ENCODE measurements around the gene NFIX. TPM values are rescaled to one million over a fixed set of nuclear protein-coding genes. Genes with fewer than 3 reads are reported as not detected.

NFIX gene
- polyA plus RNA-seq, 1 donor (not counting 4 experiments of a cell fraction or from before 2014, with no cell fraction given), result 5.2 TPM

DNA sequence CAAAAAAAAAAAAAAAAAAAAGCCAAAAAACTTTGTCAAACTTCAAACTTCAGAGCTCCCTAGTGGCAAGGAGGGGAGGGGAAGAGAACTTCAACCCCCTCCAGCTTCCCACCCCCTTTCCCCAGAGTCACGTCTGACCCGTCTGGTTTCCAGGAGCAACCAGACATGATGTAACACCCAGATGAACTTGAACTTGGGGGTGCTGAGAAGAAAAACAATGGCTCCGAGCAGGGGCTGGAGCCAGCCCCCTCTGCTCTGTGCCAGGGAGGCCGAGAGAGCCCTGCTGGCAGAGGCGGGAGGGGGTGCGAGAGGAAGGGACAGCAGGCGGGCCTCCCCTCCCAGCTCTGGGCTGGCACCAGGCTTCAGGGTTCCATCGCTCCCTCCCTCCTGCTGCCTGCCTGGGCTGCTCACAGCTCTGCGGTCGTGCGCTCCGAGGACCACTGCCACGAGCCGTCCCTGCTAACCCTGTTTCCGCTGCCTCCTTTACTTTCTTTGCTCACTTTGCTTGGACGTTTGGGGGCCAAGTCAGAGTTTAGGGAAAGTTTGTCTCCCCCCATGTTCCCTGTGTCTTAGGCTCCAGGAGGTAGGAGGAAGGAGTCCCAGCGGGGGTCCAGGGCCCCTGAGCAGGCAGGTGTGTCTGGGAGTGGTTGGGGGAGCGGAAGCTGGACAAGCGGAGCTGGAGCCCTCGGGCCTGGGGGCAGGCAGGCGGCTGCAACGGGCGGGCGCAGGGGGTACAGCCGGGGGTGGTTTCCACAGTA is 96.3 kb downstream of the NFIX start:
- H3K27ac ChIP-seq (ENCODE audit: control insufficient read depth, insufficient read depth, low read length), result no peak overlapping the region
- H3K27me3 ChIP-seq (ENCODE audit: control insufficient read depth, extremely low read depth, insufficient read depth, low read length), result no peaks in the 10 kb centered on the region
- peaks cover 4% of the 10 kb centered on the region in 2 experiments for H3K36me3 ChIP-seq (ENCODE audit: control insufficient read depth in 2 of 2, extremely low read depth in 1 of 2, insufficient read depth in 2 of 2, low read length in 2 of 2)
- DNase-seq (ENCODE audit: low read depth, low spot score), result no peak
- no peak for TF ChIP-seq EZH2 (IDR thresholded peaks at IDR 0.05; ENCODE audit: low read length)
- no peak for TF ChIP-seq CTCF (optimal IDR thresholded peaks at IDR 0.05 in 1 of 3, IDR thresholded peaks at IDR 0.05 in 1 of 3, conservative IDR thresholded peaks at IDR 0.05 in 1 of 3; ENCODE audit: extremely low read depth in 1 of 3, insufficient read depth in 2 of 3, low read length in 3 of 3)
- H3K4me2 ChIP-seq (ENCODE audit: control insufficient read depth, extremely low read depth, insufficient read depth, low read depth, low read length), result no peak overlapping the region
- no peak for FAIRE-seq
- no peak overlapping the region for H3K4me3 ChIP-seq (ENCODE audit: control insufficient read depth in 2 of 3, extremely low read depth in 1 of 3, insufficient read depth in 2 of 3, low read depth in 1 of 3, low read length in 3 of 3)
- no peak overlapping the region for H2AFZ ChIP-seq (ENCODE audit: control insufficient read depth, low read length)
- no peak overlapping the region for H3K9ac ChIP-seq (ENCODE audit: control insufficient read depth, extremely low read depth, insufficient read depth, low read length)
- dilution Hi-C loops (cut with MboI; ENCODE audit: extremely low pct_ligation_motif_present, low sequenced_read_pairs), result no loop called here
- no peaks in the 10 kb centered on the region for H3K79me2 ChIP-seq (ENCODE audit: control insufficient read depth, insufficient read depth, low read length)
- no peaks in the 10 kb centered on the region for H3K9me1 ChIP-seq (ENCODE audit: control insufficient read depth, extremely low read depth, insufficient read depth, low read length)
- H4K20me1 ChIP-seq (ENCODE audit: control insufficient read depth, extremely low read depth, insufficient read depth, low read length), result no peaks in the 10 kb centered on the region
- H3K4me1 ChIP-seq (ENCODE audit: control insufficient read depth, extremely low read depth, insufficient read depth, low read length), result no peaks in the 10 kb centered on the region
- H3K9me3 ChIP-seq (ENCODE audit: control insufficient read depth, low read depth, low read length), result no peaks in the 10 kb centered on the region

DNA sequence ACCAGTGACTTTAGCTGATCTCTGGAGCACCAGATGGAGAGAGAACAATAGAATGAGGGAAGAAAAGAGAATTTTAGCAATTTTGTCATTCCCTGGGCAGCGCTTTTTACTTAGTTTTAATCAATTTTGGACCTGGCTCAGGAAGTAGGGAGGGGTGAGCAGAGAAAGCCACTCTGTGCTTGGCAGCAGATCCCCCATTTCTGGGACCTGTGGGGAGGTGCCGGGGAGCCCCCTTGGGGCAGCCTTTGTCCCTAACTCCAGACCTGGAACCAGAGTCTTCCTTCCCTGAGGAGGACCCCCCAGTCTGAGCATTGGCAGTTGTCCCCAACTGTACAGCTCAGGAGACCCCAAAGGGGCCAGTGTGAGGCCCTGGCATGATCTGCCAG is 96.9 kb downstream of the NFIX start:
- H3K9me1 ChIP-seq (ENCODE audit: control insufficient read depth, extremely low read depth, insufficient read depth, low read length), result no peaks in the 10 kb centered on the region
- no peak overlapping the region for H3K27ac ChIP-seq (ENCODE audit: control insufficient read depth, insufficient read depth, low read length)
- no peaks in the 10 kb centered on the region for H3K27me3 ChIP-seq (ENCODE audit: control insufficient read depth, extremely low read depth, insufficient read depth, low read length)
- H2AFZ ChIP-seq (ENCODE audit: control insufficient read depth, low read length), result no peak overlapping the region
- dilution Hi-C loops (cut with MboI; ENCODE audit: extremely low pct_ligation_motif_present, low sequenced_read_pairs), result no loop called here
- no peaks in the 10 kb centered on the region for H3K79me2 ChIP-seq (ENCODE audit: control insufficient read depth, insufficient read depth, low read length)
- no peak overlapping the region for H3K4me2 ChIP-seq (ENCODE audit: control insufficient read depth, extremely low read depth, insufficient read depth, low read depth, low read length)
- TF ChIP-seq CTCF (optimal IDR thresholded peaks at IDR 0.05 in 1 of 3, IDR thresholded peaks at IDR 0.05 in 1 of 3, conservative IDR thresholded peaks at IDR 0.05 in 1 of 3; ENCODE audit: extremely low read depth in 1 of 3, insufficient read depth in 2 of 3, low read length in 3 of 3) (no peak), EZH2 (IDR thresholded peaks at IDR 0.05; ENCODE audit: low read length) (no peak)
- H3K9me3 ChIP-seq (ENCODE audit: control insufficient read depth, low read depth, low read length), result no peaks in the 10 kb centered on the region
- no peak for FAIRE-seq
- no peaks in the 10 kb centered on the region for H4K20me1 ChIP-seq (ENCODE audit: control insufficient read depth, extremely low read depth, insufficient read depth, low read length)
- no peaks in the 10 kb centered on the region for H3K4me1 ChIP-seq (ENCODE audit: control insufficient read depth, extremely low read depth, insufficient read depth, low read length)
- DNase-seq (ENCODE audit: low read depth, low spot score), result no peak
- peaks cover 4% of the 10 kb centered on the region in 2 experiments for H3K36me3 ChIP-seq (ENCODE audit: control insufficient read depth in 2 of 2, extremely low read depth in 1 of 2, insufficient read depth in 2 of 2, low read length in 2 of 2)
- H3K4me3 ChIP-seq (ENCODE audit: control insufficient read depth in 2 of 3, extremely low read depth in 1 of 3, insufficient read depth in 2 of 3, low read depth in 1 of 3, low read length in 3 of 3), result no peak overlapping the region
- no peak overlapping the region for H3K9ac ChIP-seq (ENCODE audit: control insufficient read depth, extremely low read depth, insufficient read depth, low read length)
